B cell (primary cell): ENCODE results near the gene TLE3. TPM values are rescaled to one million over a fixed set of nuclear protein-coding genes. Genes with fewer than 3 reads are reported as not detected.

Experiments
- ATAC-seq: fragments of 200-7000 bp; cut with Tn5 transposase; one replicate; pipeline ENCODE4 v1.10.0; 2021; ENCODE audit warnings: low read depth, mild to moderate bottlenecking, moderate number of reproducible peaks, moderate library complexity
- CTCF ChIA-PET: fragments of 350-600 bp; sonication (Branson Sonifier 250); formaldehyde crosslinking; loops from one replicate; lab custom pipeline; 2021; ENCODE audit warnings: antibody characterized with exemption, inconsistent platforms; lab: Charles Lee
- POLR2A ChIA-PET: fragments of 350-600 bp; sonication (Branson Sonifier 250); formaldehyde crosslinking; loops from one replicate; lab custom pipeline; 2021; ENCODE audit warnings: antibody characterized with exemption; lab: Charles Lee
- DNase-seq: peaks from one replicate; pipeline ENCODE4 v3.0.0; 2013
- H2AFZ ChIP-seq: 2 replicates; pipeline ENCODE4 v1.6.1; 2012; ENCODE audit warnings: mild to moderate bottlenecking, low read depth, low read length; ENCODE audit not compliant: insufficient read depth, poor library complexity, severe bottlenecking
- H3K27ac ChIP-seq, 2 donors: 1 replicate in 1 of 2; 2 replicates in 1 of 2; pipeline ENCODE4 v1.5.1; 2012 to 2013; ENCODE audit warnings: low read length in 2 of 2, mild to moderate bottlenecking in 2 of 2, moderate library complexity in 1 of 2
- H3K27me3 ChIP-seq, 4 experiments: fragments of 200-600 bp in 1 of 4; sonication (generic) in 1 of 4; replicated peaks in 1 of 4; 1 replicate in 2 of 4; 2 replicates in 2 of 4; pipeline versions ENCODE4 v1.6.1 to v1.7.0; 2013 to 2016; ENCODE audit warnings: low read length in 3 of 4, mild to moderate bottlenecking in 2 of 4, mixed read lengths in 1 of 4, moderate library complexity in 1 of 4; ENCODE audit not compliant: insufficient read depth in 4 of 4, control insufficient read depth in 3 of 4; ENCODE audit errors: control extremely low read depth in 1 of 4
- H3K36me3 ChIP-seq, 2 experiments: replicated peaks in 1 of 2; 1 replicate in 1 of 2; 2 replicates in 1 of 2; pipeline versions ENCODE4 v1.6.1 to v1.7.1; 2013; ENCODE audit warnings: low read length in 1 of 2; ENCODE audit not compliant: insufficient read depth in 2 of 2, control insufficient read depth in 1 of 2; ENCODE audit errors: control extremely low read depth in 1 of 2, extremely low read depth in 1 of 2
- H3K4me1 ChIP-seq, 2 donors: fragments of 200-600 bp in 1 of 2; sonication (generic) in 1 of 2; 1 replicate in 1 of 2; 2 replicates in 1 of 2; pipeline versions ENCODE4 v1.5.1 to v1.6.1; 2013 to 2017; ENCODE audit warnings: low read length in 2 of 2; ENCODE audit not compliant: control insufficient read depth in 2 of 2, insufficient read depth in 2 of 2
- H3K4me2 ChIP-seq: replicated peaks from 2 replicates; pipeline ENCODE3; 2012; ENCODE audit warnings: mild to moderate bottlenecking, low read depth, low read length; ENCODE audit not compliant: poor library complexity, severe bottlenecking
- H3K4me3 ChIP-seq, 5 experiments: fragments of 200-600 bp in 1 of 5; sonication (generic) in 1 of 5; 1 replicate in 3 of 5; 2 replicates in 2 of 5; pipeline versions ENCODE4 v1.5.1 to v1.7.0; 2011 to 2016; ENCODE audit warnings: low read length in 4 of 5, mild to moderate bottlenecking in 4 of 5, low read depth in 2 of 5, control low read depth in 1 of 5, moderate library complexity in 1 of 5; ENCODE audit not compliant: insufficient read depth in 1 of 5; ENCODE audit errors: control extremely low read depth in 1 of 5, extremely low read depth in 1 of 5
- H3K79me2 ChIP-seq: fragments of 200-600 bp; sonication (generic); one replicate; pipeline ENCODE4 v1.6.0; 2016; ENCODE audit warnings: low read length; ENCODE audit not compliant: control insufficient read depth, insufficient read depth
- H3K9ac ChIP-seq: fragments of 200-600 bp; sonication (generic); 2 replicates; pipeline ENCODE4 v1.6.1; 2017; ENCODE audit warnings: mild to moderate bottlenecking, low read length, moderate library complexity
- H3K9me3 ChIP-seq, 3 donors: one replicate each; pipeline versions ENCODE4 v1.6.1 to v1.7.1; 2013; ENCODE audit warnings: low read length in 2 of 3; ENCODE audit not compliant: control insufficient read depth in 2 of 3, insufficient read depth in 1 of 3; ENCODE audit errors: control extremely low read depth in 1 of 3
- H4K20me1 ChIP-seq: 2 replicates; pipeline ENCODE4 v1.6.0; 2012; ENCODE audit warnings: mild to moderate bottlenecking, low read length; ENCODE audit not compliant: insufficient read depth, control insufficient read depth, poor library complexity, severe bottlenecking
- H3K27ac Mint-ChIP-seq: one replicate; pipeline ENCODE4 v1.8.0; 2021; ENCODE audit warnings: mixed read lengths
- H3K27me3 Mint-ChIP-seq: one replicate; pipeline ENCODE4 v1.8.0; 2021; ENCODE audit warnings: mixed read lengths
- H3K4me1 Mint-ChIP-seq: one replicate; pipeline ENCODE4 v1.8.0; 2021; ENCODE audit warnings: mixed read lengths
- H3K4me3 Mint-ChIP-seq: one replicate; pipeline ENCODE4 v1.8.0; 2021; ENCODE audit warnings: mixed read lengths
- H3K9me3 Mint-ChIP-seq: one replicate; pipeline ENCODE4 v1.8.0; 2022; ENCODE audit warnings: mixed read lengths; ENCODE audit not compliant: insufficient read depth
- EZH2 ChIP-seq: IDR thresholded peaks from 2 replicates; pipeline ENCODE4 v1.6.1; 2012; ENCODE audit warnings: borderline replicate concordance, low read depth, mild to moderate bottlenecking, moderate library complexity, low read length; ENCODE audit not compliant: insufficient read depth, poor library complexity, severe bottlenecking
- WGBS: methylation state at CpG from one replicate; pipeline ENCODE4 v1.1.5; 2013; ENCODE audit warnings: missing lambda C conversion rate; ENCODE audit not compliant: insufficient coverage; 5-methylcytosine and 5-hydroxymethylcytosine counted together
- intact Hi-C: fragments of 100-400 bp; cut with micrococcal nuclease; formaldehyde crosslinking; loops from one replicate; pipeline ENCODE4 v1.10.0; 2022
- polyA plus RNA-seq: library from polyadenylated mRNA; depleted of rRNA; stranded (reverse); fragments of >200 nt; gene quantifications from 2 replicates; pipeline ENCODE4 v1.2.3, GENCODE V29; 2012
- total RNA-seq, 2 donors: library from RNA; stranded (reverse); fragments of 120-200 nt in 1 of 2; gene quantifications; 1 replicate in 1 of 2; 2 replicates in 1 of 2; pipeline versions ENCODE4 v1.2.3 to v1.2.4, GENCODE V29; 2013 to 2022
- TF ChIP-seq, protein P1 (sequence below): fragments of 200-600 bp; IDR thresholded peaks from one replicate; pipeline ENCODE4 v1.8.0; 2022; ENCODE audit warnings: antibody characterized with exemption, mild to moderate bottlenecking

Gene TLE3
- total and polyA plus RNA-seq, 2 donors (not counting 1 experiment from before 2014, with no cell fraction given), result 187 to 278 TPM

DNA sequence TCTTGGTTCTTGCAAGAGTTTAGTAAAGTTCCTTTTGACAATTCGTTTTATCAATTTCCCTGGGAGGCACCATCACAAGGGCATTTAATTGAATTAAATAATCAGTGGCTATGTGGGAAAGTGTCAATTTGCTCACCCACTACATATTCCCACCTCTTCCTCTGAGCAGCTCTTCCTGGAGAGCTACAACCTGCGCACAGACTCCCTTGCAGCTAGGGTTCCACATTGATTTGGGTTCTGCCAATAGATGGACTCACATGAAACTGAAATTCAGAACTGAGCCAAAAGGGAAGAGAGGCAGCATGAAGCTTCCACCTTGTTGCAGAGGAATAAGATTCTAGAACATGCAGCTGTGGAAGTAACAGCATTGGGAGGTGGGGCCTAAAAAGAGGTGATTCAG, 94.8 kb downstream of the TLE3 start:
- no CpG with 5 or more reads among the region's 2 CpGs for WGBS
- H3K27ac Mint-ChIP-seq, result peak overlapping the region; percentile 13

DNA sequence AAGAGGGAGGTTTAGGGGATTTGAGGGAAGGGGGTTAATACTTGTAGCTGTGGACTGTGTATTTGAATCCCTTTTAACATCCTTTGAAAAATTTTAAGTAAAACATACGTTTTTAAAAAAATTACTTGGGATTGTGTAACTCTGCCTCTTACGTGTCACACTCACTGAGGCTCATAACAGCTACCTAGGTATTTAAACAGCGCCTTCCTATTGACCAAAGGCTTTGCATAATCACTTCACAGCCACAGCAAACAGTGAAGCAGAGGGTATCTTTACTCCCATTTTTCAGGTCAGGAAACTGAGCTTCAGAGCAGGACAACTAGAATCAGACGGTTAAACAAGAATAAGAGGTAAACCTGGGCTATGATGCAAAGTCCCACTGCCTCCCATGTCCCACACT, 95.9 kb downstream of the TLE3 start:
- Mint-ChIP-seq H3K27ac (no peak overlapping the region), H3K9me3 (peaks cover 7% of the 10 kb centered on the region), H3K4me3 (no peak overlapping the region), H3K27me3 (no peaks in the 10 kb centered on the region), H3K4me1 (peaks cover 63% of the 10 kb centered on the region)
- peaks cover 21 to 33% of the 10 kb centered on the region in 2 donors for H3K4me1 ChIP-seq
- H3K4me3 ChIP-seq, result no peak overlapping the region
- no peaks in the 10 kb centered on the region for H3K79me2 ChIP-seq
- H3K9ac ChIP-seq, result no peak overlapping the region
- CTCF ChIA-PET, result no interaction called here
- H3K36me3 ChIP-seq, result no peaks in the 10 kb centered on the region
- H3K4me2 ChIP-seq, result no peak overlapping the region
- DNase-seq (no peak), ATAC-seq (no peak)
- POLR2A ChIA-PET, result interaction anchor here (0.5 kb wide), 1 partner anchor 239 kb away, joined by 3 read pairs; no protein-coding TSS in a partner anchor
- H4K20me1 ChIP-seq, result no peaks in the 10 kb centered on the region
- H3K27ac ChIP-seq, result no peak overlapping the region
- intact Hi-C loops, result no loop called here
- TF ChIP-seq, protein P1, sequence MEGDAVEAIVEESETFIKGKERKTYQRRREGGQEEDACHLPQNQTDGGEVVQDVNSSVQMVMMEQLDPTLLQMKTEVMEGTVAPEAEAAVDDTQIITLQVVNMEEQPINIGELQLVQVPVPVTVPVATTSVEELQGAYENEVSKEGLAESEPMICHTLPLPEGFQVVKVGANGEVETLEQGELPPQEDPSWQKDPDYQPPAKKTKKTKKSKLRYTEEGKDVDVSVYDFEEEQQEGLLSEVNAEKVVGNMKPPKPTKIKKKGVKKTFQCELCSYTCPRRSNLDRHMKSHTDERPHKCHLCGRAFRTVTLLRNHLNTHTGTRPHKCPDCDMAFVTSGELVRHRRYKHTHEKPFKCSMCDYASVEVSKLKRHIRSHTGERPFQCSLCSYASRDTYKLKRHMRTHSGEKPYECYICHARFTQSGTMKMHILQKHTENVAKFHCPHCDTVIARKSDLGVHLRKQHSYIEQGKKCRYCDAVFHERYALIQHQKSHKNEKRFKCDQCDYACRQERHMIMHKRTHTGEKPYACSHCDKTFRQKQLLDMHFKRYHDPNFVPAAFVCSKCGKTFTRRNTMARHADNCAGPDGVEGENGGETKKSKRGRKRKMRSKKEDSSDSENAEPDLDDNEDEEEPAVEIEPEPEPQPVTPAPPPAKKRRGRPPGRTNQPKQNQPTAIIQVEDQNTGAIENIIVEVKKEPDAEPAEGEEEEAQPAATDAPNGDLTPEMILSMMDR, result no peak
- no peak for TF ChIP-seq EZH2
- no peaks in the 10 kb centered on the region for H3K27me3 ChIP-seq
- WGBS, result 68% methylated on average over 3 of the region's 4 CpGs
- peaks cover 0 to 16% (median 14%) of the 10 kb centered on the region in 3 donors for H3K9me3 ChIP-seq
- H2AFZ ChIP-seq, result no peak overlapping the region

More for the DNA sequence above, 94.8 kb downstream of the TLE3 start:
- Histone ChIP-seq H3K4me1 (peaks cover 10 to 23% of the 10 kb centered on the region in 2 donors), H3K27ac (no peak overlapping the region), H3K4me3 (no peak overlapping the region), H2AFZ (no peak overlapping the region), H4K20me1 (no peaks in the 10 kb centered on the region), H3K4me2 (no peak overlapping the region), H3K27me3 (no peaks in the 10 kb centered on the region), H3K36me3 (no peaks in the 10 kb centered on the region), H3K79me2 (no peaks in the 10 kb centered on the region), H3K9ac (no peak overlapping the region), H3K9me3 (peaks cover 0 to 16% (median 14%) of the 10 kb centered on the region in 3 donors)
- Mint-ChIP-seq H3K27me3 (no peaks in the 10 kb centered on the region), H3K4me3 (no peak overlapping the region), H3K9me3 (peaks cover 7% of the 10 kb centered on the region), H3K4me1 (peaks cover 54% of the 10 kb centered on the region)
- intact Hi-C loops, result no loop called here
- ATAC-seq (no peak), DNase-seq (no peak)
- ChIA-PET POLR2A (no interaction called here), CTCF (interaction anchor here (0.7 kb wide), 1 partner anchor 530 kb away, joined by 3 read pairs; no protein-coding TSS in a partner anchor)
- no peak for TF ChIP-seq EZH2
- TF ChIP-seq, protein P1, result no peak
